Hematopoietic multipotent progenitor cell treated with erythropoietin and hydrocortisone succinate and interleukin-3 and kit ligand, for 8 days (in vitro differentiated cells): Measurements from ENCODE around the gene SNTA1.
"Not testable (repeated sequence)": the region's sequence is repeated elsewhere in the genome, so short reads cannot be mapped to it uniquely, and the experiment has no call there.

ENCODE experiments used
- DNase-seq: peaks from one replicate; pipeline ENCODE4 v3.0.0-alpha.2; 2015

Gene SNTA1

DNA sequence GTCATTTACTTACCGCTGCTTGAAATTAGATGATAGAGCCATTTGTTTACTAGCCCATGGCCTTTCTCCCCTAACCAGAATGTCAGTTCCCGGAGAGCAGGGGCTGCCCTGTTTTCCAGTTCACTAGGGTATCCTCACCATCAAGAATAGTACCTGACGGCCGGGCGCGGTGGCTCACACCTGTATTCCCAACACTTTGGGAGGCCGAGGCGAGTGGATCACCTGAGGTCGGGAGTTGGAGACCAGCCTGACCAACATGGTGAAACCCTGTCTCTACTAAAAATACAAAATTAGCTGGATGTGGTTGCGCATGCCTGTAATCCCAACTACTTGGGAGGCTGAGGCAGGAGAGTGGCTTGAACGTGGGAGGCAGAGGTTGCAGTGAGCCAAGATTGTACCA, 19.7 kb downstream of the SNTA1 start:
- DNase-seq: not testable (repeated sequence)

DNA sequence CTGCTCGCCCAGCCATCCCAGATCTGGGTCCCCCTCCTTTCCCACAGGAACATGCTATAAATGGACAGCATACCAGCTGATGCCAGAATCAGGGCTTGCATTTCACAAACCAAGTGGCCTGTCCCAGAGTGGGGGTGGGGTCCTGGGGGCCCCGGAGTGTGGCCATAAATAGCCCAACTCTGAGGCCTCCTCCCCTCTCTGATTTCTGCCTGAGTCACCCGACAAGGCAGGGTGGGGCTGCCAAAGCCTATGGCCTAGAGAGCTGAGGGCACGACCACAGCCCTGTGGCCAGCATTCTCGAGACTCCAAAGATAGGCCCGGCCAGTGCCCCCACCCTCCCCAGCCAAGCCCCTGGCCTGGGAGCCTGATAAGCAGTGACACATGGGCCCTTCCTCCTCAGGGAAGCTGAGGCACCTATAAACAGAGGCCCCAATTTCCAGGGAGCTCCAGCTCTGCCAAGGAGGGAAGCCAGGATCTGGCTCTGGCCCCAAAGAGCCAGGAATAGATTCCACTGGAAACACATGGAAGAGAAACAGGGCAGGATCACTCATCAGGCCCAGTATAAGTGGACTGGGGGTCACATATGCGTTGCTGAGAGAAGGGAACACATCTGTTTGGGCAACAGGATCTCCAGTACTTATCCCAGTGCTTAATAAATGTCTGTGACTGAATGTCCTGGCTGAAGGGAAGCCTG, 20.3 kb downstream of the SNTA1 start:
- DNase-seq: peak; percentile 80

GRCh38 chr20:33419140-33419974, 24.2 kb downstream of the SNTA1 start:
- peak; percentile 90 for DNase-seq

GRCh38 chr20:33418033-33418432, 25.5 kb downstream of the SNTA1 start:
- DNase-seq: peak; percentile 53

GRCh38 chr20:33415948-33416347, 27.6 kb downstream of the SNTA1 start:
- peak; percentile 50 for DNase-seq

DNA sequence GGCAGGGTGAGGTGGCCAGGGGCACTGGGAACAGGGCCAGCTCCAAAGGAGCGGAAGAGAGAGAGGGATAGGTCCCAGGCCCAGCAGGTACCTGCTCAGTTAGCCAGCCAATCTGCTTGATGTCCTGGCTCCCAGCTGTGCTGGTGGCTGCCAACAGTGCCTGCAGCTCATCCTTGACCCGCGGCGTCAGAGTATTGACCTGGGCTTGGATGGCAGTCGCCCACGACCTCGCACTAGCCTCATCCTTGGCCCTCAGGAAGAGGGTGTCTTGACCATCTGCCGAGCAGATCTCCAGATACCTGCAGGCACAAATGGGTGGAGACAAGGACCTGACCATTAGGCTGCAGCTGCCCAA, 31.1 kb downstream of the SNTA1 start:
- no peak for DNase-seq

- DNase-seq: no peak
Observed at GRCh38 chr20:33411711-33412483, 31.7 kb downstream of the SNTA1 start.

GRCh38 chr20:33411242-33411641, 32.3 kb downstream of the SNTA1 start:
- DNase-seq: no peak

DNA sequence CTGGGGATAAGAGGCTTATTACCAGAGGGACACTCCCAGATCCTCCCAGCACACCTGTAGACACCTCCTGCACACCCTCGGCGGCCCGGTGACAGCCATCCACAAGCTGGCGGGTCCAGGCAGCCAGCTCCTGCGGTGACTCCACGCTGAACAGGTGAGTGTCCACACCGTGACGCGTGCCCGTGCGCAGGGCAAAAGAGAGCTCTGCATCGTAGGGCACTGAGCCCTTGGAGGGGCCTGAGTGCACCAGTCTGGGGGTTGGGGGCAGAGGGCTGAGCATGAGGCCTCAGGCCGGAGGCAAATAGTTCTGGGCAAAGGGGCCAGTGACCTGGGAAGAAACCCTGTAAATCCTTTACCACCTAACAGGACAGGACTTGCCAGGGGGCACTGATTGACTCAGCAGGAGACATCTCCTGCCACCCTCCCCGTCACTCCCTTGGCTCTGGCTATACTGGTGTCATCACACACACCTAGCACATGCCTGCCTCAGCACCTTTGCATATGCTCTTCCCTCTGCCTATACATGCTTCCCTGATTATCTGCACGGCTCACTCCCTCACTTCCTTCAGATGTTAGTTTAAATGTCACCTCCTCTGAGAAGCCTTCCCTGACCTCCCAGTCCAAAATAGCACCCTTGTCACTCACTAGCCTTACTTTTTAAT, 33.4 kb downstream of the SNTA1 start:
- DNase-seq: no peak

GRCh38 chr20:33408716-33409654, 34.6 kb downstream of the SNTA1 start:
- peak; percentile 49 for DNase-seq

GRCh38 chr20:33408313-33408712, 35.2 kb downstream of the SNTA1 start:
- no peak for DNase-seq

- DNase-seq: no peak
Observed at GRCh38 chr20:33407796-33408195, 35.8 kb downstream of the SNTA1 start.

GRCh38 chr20:33407251-33407650, 36.3 kb downstream of the SNTA1 start:
- no peak for DNase-seq

GRCh38 chr20:33404281-33404680, 39.3 kb downstream of the SNTA1 start:
- DNase-seq: peak; percentile 20

DNA sequence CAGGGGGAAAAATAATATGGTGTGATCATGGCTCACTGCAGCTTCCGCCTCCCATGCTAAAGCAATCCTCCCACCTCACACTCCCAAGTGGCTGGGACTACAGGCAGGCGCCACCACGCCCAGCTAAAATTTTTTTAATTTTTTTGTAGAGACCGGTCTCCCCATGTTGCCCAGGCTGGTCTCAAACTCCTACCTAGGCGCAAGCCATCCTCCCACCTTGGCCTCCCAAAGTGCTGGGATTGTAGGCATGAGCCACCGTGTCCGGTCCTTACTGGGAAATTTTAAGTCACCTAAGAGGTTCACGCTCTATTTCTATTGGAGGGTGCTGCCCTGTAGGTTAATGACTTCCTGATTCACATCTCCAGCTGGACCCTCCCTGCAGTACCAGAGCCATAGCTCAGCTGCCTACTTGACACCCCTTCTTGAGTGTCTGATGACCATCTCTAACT, 41.6 kb downstream of the SNTA1 start:
- peak; percentile 62 for DNase-seq

DNA sequence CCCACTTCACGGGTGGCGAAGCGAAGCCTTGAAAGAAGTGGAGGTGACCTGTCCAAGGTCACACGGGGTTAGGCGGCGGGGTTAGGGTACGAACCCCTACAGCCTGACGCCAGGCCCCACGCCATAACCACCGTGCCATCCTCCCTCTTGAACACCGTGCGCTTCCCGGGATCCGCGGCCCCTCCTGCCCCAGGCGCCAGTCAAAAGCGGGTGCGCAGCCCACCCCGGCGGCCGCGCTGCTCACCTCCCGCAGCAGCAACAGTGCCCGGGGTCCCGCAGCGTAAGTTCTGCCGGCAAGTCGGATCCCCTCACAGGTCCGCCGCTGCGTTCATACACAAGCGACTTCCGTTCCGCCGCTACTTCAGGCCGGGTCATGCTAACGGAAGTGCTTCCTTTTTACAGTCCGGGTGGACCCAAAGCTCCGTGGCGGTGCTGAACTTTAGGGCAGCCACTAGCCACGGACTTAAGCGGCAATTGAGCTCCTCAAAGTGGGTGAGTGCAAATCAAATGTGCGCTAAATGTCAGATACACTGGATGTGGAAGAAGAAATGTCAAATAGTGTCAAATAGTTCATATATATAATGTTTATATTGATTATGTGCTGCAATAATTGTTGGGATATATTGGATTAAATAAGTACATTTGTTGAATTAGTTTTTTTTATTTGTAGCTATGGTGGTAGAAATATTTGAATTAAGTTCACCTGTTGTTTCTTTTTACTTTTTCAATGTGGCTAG, 42.2 kb downstream of the SNTA1 start, which contains the start of gene CDK5RAP1:
Gene CDK5RAP1, minus strand, starts transcription at position 336 of the 737 bp plus-strand sequence. CDS start 4,455 bp downstream, outside the sequence.
- peak; percentile 93 for DNase-seq

GRCh38 chr20:33400812-33401183, 42.8 kb downstream of the SNTA1 start:
- peak; percentile 53 for DNase-seq

- no peak for DNase-seq
Observed at GRCh38 chr20:33399924-33400323, 43.6 kb downstream of the SNTA1 start.

- peak; percentile 27 for DNase-seq
Observed at GRCh38 chr20:33394718-33395117, 48.8 kb downstream of the SNTA1 start.

DNA sequence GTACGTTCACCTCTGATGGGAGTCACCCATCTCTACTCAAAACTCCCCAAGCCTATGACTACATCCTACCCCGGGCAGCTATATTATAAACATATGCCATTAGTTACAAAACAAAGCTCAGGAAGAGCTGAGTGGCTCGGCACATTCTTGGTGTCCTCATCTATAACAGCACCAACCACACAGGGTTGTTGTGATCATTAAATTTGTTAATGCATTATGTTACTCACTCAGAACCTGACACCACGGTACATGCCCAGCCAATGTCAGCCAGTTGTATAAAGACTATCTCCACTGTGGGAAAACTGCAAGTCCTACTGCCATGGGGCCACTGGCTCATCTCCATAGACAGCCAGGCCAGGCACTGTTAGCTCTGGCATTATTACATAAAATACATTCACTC, 50.0 kb downstream of the SNTA1 start:
- DNase-seq: no peak
